Chondrocyte (in vitro differentiated cells): ENCODE measurements around the gene GUCY2C. TPM values are rescaled to one million over a fixed set of nuclear protein-coding genes. Genes with fewer than 3 reads are reported as not detected.

Source experiments
- DNase-seq: peaks from one replicate; pipeline ENCODE4 v3.0.0; 2021; ENCODE audit warnings: mixed read lengths, low spot score
- H3K27ac Mint-ChIP-seq: one replicate; pipeline ENCODE4 v1.8.0; 2021; ENCODE audit warnings: mild to moderate bottlenecking, moderate library complexity, mixed read lengths; ENCODE audit not compliant: unreplicated experiment
- H3K27me3 Mint-ChIP-seq: 2 replicates; pipeline ENCODE4 v1.8.0; 2021; ENCODE audit warnings: low read depth, mixed read lengths
- H3K36me3 Mint-ChIP-seq: 2 replicates; pipeline ENCODE4 v1.8.0; 2021; ENCODE audit warnings: low read depth, mixed read lengths
- H3K4me1 Mint-ChIP-seq: 2 replicates; pipeline ENCODE4 v1.8.0; 2021; ENCODE audit warnings: low read depth, mild to moderate bottlenecking, mixed read lengths
- H3K4me3 Mint-ChIP-seq: one replicate; pipeline ENCODE4 v1.8.0; 2021; ENCODE audit warnings: mild to moderate bottlenecking, moderate library complexity, mixed read lengths; ENCODE audit not compliant: unreplicated experiment
- H3K9me3 Mint-ChIP-seq: 2 replicates; pipeline ENCODE4 v1.8.0; 2021; ENCODE audit warnings: low read depth, mixed read lengths
- total RNA-seq: library from RNA; stranded (reverse); gene quantifications from 3 replicates; pipeline ENCODE4 v1.2.1, GENCODE V29; 2021
- TF ChIP-seq, protein P1 (sequence below): fragments of 200-600 bp; sonication (generic); IDR thresholded peaks from 2 replicates; pipeline ENCODE4 v1.5.0; 2021; ENCODE audit warnings: antibody characterized with exemption, mild to moderate bottlenecking, moderate library complexity

Gene GUCY2C
- total RNA-seq, 1 donor from 2014 or later = not detected

DNA sequence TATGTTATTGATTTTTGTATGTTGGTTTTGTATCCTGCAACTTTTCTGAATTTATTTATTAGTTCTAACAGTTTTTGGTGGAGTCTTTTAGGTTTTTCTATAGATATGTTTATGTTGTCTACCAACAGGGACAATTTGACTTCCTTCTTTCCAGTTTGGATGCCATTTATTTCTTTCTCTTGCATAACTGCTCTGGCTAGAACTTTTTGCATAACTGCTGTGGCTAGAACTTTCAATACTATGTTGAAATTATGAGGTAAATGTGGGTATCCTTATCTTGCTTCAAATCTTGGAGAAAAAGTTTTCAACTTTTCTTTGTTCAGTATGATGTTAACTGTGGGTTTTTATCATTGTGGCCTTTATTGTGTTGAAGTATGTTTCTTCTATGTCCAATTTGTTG is 88.8 kb downstream of the GUCY2C start:
- H3K27me3 Mint-ChIP-seq = no peaks in the 10 kb centered on the region
- peaks cover 6% of the 10 kb centered on the region for H3K36me3 Mint-ChIP-seq
- DNase-seq = no peak
- H3K4me3 Mint-ChIP-seq = no peak overlapping the region
- H3K27ac Mint-ChIP-seq = no peak overlapping the region
- peaks cover 64% of the 10 kb centered on the region for H3K9me3 Mint-ChIP-seq
- no peaks in the 10 kb centered on the region for H3K4me1 Mint-ChIP-seq
- TF ChIP-seq, protein P1, sequence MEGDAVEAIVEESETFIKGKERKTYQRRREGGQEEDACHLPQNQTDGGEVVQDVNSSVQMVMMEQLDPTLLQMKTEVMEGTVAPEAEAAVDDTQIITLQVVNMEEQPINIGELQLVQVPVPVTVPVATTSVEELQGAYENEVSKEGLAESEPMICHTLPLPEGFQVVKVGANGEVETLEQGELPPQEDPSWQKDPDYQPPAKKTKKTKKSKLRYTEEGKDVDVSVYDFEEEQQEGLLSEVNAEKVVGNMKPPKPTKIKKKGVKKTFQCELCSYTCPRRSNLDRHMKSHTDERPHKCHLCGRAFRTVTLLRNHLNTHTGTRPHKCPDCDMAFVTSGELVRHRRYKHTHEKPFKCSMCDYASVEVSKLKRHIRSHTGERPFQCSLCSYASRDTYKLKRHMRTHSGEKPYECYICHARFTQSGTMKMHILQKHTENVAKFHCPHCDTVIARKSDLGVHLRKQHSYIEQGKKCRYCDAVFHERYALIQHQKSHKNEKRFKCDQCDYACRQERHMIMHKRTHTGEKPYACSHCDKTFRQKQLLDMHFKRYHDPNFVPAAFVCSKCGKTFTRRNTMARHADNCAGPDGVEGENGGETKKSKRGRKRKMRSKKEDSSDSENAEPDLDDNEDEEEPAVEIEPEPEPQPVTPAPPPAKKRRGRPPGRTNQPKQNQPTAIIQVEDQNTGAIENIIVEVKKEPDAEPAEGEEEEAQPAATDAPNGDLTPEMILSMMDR = no peak

DNA sequence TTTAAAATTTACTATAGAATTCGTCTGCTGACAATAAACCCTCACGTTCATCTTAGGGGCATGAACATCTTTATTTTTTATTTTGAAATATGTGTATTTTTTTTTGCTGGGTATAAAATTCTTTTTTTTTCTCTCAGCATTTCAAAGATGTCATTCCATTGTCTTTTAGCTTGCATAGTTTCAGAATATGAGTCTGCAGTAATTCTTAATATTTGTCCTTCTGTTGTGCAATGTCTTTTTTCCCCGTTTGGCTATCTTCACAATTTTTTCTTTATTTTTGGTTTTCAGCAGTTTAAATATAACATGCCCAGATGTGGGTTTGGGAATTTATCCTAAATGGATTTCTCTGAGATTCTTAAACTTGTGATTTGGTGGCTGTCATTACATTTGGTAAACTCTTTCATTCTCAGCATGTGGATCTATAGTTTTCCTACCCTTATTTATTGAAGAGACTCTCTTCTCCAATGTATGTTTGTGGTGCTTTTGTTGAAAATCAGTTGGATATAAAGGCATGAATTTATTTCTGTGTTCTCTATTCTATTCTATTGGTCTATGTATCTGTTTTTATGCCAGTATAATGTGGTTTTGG is 90.9 kb downstream of the GUCY2C start:
- Mint-ChIP-seq H3K36me3 (peaks cover 6% of the 10 kb centered on the region), H3K27me3 (no peaks in the 10 kb centered on the region), H3K4me3 (no peak overlapping the region), H3K4me1 (no peaks in the 10 kb centered on the region), H3K9me3 (peaks cover 62% of the 10 kb centered on the region), H3K27ac (no peak overlapping the region)
- no peak for DNase-seq
- TF ChIP-seq, protein P1 = no peak

DNA sequence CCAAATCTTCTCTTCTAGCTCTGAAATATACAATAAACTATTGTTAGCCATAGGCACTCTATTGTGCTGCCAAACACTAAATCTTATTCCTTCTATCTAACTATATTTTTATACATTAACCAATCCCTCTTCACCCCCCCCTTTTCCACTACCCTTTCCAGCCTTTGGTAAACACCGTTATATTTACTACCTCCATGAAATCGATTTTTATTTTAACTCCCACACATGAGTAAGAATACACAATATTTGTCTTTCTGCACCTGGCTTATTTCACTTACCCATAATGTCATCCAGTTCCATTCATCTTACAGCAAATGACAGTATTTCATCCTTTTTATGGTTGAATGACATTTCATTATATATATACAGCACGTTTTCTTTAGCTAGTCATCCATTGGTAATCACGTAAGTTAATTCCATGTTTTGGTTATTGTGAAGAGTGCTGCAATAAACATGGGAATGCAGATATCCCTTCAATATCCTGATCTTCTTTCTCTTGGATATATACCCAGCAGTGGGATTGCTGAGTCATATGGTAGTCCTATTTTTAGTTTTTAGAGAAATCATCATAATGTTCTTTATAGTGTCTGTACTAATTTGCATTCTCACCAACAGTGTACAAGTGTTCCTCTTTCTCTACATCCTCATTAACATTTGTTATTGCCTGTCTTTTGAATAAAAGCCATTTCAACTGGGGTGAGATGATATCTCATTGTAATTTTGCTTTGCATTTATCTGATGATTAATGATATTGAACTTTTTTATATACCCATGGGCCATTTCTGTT is 94.5 kb downstream of the GUCY2C start:
- Mint-ChIP-seq H3K36me3 (peaks cover 7% of the 10 kb centered on the region), H3K4me3 (no peak overlapping the region), H3K27ac (no peak overlapping the region), H3K9me3 (peaks cover 55% of the 10 kb centered on the region), H3K27me3 (no peaks in the 10 kb centered on the region), H3K4me1 (no peaks in the 10 kb centered on the region)
- TF ChIP-seq, protein P1 = no peak
- DNase-seq = no peak

- DNase-seq = no peak
- no peak overlapping the region for H3K4me3 Mint-ChIP-seq
- H3K36me3 Mint-ChIP-seq = peaks cover 2% of the 10 kb centered on the region
- H3K27me3 Mint-ChIP-seq = no peaks in the 10 kb centered on the region
- TF ChIP-seq, protein P1 = no peak
- H3K9me3 Mint-ChIP-seq = peaks cover 30% of the 10 kb centered on the region
- no peaks in the 10 kb centered on the region for H3K4me1 Mint-ChIP-seq
- no peak overlapping the region for H3K27ac Mint-ChIP-seq
Observed at GRCh38 chr12:14597480-14597879, 98.9 kb downstream of the GUCY2C start.

- H3K9me3 Mint-ChIP-seq = peaks cover 4% of the 10 kb centered on the region
Observed at GRCh38 chr12:14591719-14592118, 104.7 kb downstream of the GUCY2C start.

More at GRCh38 chr12:14591719-14592118, 104.7 kb downstream of the GUCY2C start:
- H3K4me1 Mint-ChIP-seq = no peaks in the 10 kb centered on the region
- H3K36me3 Mint-ChIP-seq = no peaks in the 10 kb centered on the region
- TF ChIP-seq, protein P1 = no peak
- no peak overlapping the region for H3K4me3 Mint-ChIP-seq
- no peak overlapping the region for H3K27ac Mint-ChIP-seq
- no peaks in the 10 kb centered on the region for H3K27me3 Mint-ChIP-seq
- DNase-seq = no peak
